ENCODE results near the gene DYNLT1. TPM values are rescaled to one million over a fixed set of nuclear protein-coding genes. Genes with fewer than 3 reads are reported as not detected.

Gene DYNLT1
- total RNA-seq, 1 experiment from 2014 or later, result 105 TPM

GRCh38 chr6:158608221-158608620 lies 36.3 kb downstream of the DYNLT1 start:
- Mint-ChIP-seq H3K4me1 (peaks cover 19 to 22% of the 10 kb centered on the region in 2 experiments), H3K4me3 (no peak overlapping the region), H3K36me3 (ENCODE audit: insufficient read depth in 1 of 3, low read depth in 3 of 3) (peaks cover 37 to 61% (median 50%) of the 10 kb centered on the region in 3 experiments), H3K9me3 (no peaks in the 10 kb centered on the region), H3K27ac (no peak overlapping the region; a peak in 2 of 7 replicates), H3K27me3 (ENCODE audit: low read depth) (no peaks in the 10 kb centered on the region)
- Histone ChIP-seq H3K4me1 (ENCODE audit: insufficient read depth, low read length) (peaks cover 8% of the 10 kb centered on the region; the same call in 1 of the 2 replicates), H2AFZ (ENCODE audit: low read length) (no peak overlapping the region), H2AK5ac (ENCODE audit: insufficient read length, low read length) (no peak overlapping the region), H3K56ac (ENCODE audit: insufficient read length, low read depth, low read length) (no peak overlapping the region), H3K14ac (ENCODE audit: insufficient read depth, low read length) (no peak overlapping the region), H4K91ac (ENCODE audit: insufficient read length, low read depth, low read length) (no peak overlapping the region), H2BK5ac (ENCODE audit: insufficient read length, low read length) (no peak overlapping the region), H2BK20ac (ENCODE audit: low read depth, low read length, poor library complexity, severe bottlenecking) (no peak overlapping the region), H3K79me1 (ENCODE audit: insufficient read depth, low read depth, low read length, poor library complexity, severe bottlenecking) (no peaks in the 10 kb centered on the region), H3K23me2 (ENCODE audit: insufficient read length, low read depth, low read length, poor library complexity, severe bottlenecking) (no peaks in the 10 kb centered on the region), H3K23ac (ENCODE audit: insufficient read length, low read depth, low read length) (no peak overlapping the region), H4K5ac (ENCODE audit: insufficient read length, low read depth, low read length) (no peak overlapping the region), H3T11ph (ENCODE audit: low read length) (no peak overlapping the region), H2BK12ac (ENCODE audit: insufficient read length, low read depth, low read length) (no peak overlapping the region), H2BK120ac (ENCODE audit: low read depth, low read length, poor library complexity, severe bottlenecking) (no peak overlapping the region), H3K27ac (ENCODE audit: insufficient read length, low read depth, low read length) (no peak overlapping the region), H3K79me2 (ENCODE audit: insufficient read depth, low read length) (no peaks in the 10 kb centered on the region), H4K20me1 (ENCODE audit: control insufficient read depth, insufficient read depth, insufficient read length) (no peaks in the 10 kb centered on the region), H4K8ac (replicated peaks; ENCODE audit: insufficient read length, low read depth, low read length) (no peak overlapping the region), H3K27me3 (ENCODE audit: insufficient read depth, low read length) (no peaks in the 10 kb centered on the region), H3K9ac (ENCODE audit: extremely low read depth, insufficient read length, low read length) (no peak overlapping the region), H3K18ac (ENCODE audit: insufficient read length, low read depth, low read length) (no peak overlapping the region), H3K9me3 (ENCODE audit: control insufficient read depth, low read depth, low read length) (no peaks in the 10 kb centered on the region), H3K4ac (ENCODE audit: low read depth, low read length) (no peak overlapping the region), H2BK15ac (ENCODE audit: low read depth, low read length) (no peak overlapping the region), H3K4me2 (ENCODE audit: insufficient read depth, insufficient read length, low read length) (no peak overlapping the region)
- TF ChIP-seq, protein P1, sequence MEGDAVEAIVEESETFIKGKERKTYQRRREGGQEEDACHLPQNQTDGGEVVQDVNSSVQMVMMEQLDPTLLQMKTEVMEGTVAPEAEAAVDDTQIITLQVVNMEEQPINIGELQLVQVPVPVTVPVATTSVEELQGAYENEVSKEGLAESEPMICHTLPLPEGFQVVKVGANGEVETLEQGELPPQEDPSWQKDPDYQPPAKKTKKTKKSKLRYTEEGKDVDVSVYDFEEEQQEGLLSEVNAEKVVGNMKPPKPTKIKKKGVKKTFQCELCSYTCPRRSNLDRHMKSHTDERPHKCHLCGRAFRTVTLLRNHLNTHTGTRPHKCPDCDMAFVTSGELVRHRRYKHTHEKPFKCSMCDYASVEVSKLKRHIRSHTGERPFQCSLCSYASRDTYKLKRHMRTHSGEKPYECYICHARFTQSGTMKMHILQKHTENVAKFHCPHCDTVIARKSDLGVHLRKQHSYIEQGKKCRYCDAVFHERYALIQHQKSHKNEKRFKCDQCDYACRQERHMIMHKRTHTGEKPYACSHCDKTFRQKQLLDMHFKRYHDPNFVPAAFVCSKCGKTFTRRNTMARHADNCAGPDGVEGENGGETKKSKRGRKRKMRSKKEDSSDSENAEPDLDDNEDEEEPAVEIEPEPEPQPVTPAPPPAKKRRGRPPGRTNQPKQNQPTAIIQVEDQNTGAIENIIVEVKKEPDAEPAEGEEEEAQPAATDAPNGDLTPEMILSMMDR (conservative IDR thresholded peaks at IDR 0.05), result no peak
- no peak for DNase-seq
- WGBS (ENCODE audit: extremely low coverage, insufficient read length, low lambda C conversion rate), result no CpG with 5 or more reads among the region's 12 CpGs
